Kidney epithelial cell (primary cell): Measurements from ENCODE around the gene IQSEC1. TPM values are rescaled to one million over a fixed set of nuclear protein-coding genes. Genes with fewer than 3 reads are reported as not detected.

ENCODE experiments used
- DNase-seq: peaks from one replicate; pipeline ENCODE4 v3.0.0-alpha.2; 2010; ENCODE audit warnings: low read depth
- H3K27me3 ChIP-seq: 2 replicates; pipeline ENCODE4 v1.6.0; 2011; ENCODE audit warnings: low read length; ENCODE audit not compliant: control insufficient read depth, insufficient read depth
- H3K36me3 ChIP-seq: 2 replicates; pipeline ENCODE4 v1.5.1; 2011; ENCODE audit warnings: low read length; ENCODE audit not compliant: control insufficient read depth, insufficient read depth
- H3K4me3 ChIP-seq: 2 replicates; pipeline ENCODE4 v1.5.1; 2011; ENCODE audit warnings: low read depth, mild to moderate bottlenecking, control low read depth, low read length
- total RNA-seq: library from RNA; depleted of rRNA; stranded (reverse); fragments of >200 nt; gene quantifications from 2 replicates; pipeline ENCODE4 v1.2.3, GENCODE V29; 2015
- TF ChIP-seq, protein P1 (sequence below): IDR thresholded peaks from 2 replicates; pipeline ENCODE4 v1.5.1; 2011; ENCODE audit warnings: mild to moderate bottlenecking, moderate library complexity, low read length, control low read depth, inconsistent platforms; ENCODE audit not compliant: insufficient read depth, poor library complexity, severe bottlenecking

IQSEC1 gene
- total RNA-seq, 1 donor from 2014 or later, result 14.9 TPM

- Histone ChIP-seq H3K4me3 (no peak overlapping the region), H3K36me3 (no peaks in the 10 kb centered on the region), H3K27me3 (no peaks in the 10 kb centered on the region)
- TF ChIP-seq, protein P1, sequence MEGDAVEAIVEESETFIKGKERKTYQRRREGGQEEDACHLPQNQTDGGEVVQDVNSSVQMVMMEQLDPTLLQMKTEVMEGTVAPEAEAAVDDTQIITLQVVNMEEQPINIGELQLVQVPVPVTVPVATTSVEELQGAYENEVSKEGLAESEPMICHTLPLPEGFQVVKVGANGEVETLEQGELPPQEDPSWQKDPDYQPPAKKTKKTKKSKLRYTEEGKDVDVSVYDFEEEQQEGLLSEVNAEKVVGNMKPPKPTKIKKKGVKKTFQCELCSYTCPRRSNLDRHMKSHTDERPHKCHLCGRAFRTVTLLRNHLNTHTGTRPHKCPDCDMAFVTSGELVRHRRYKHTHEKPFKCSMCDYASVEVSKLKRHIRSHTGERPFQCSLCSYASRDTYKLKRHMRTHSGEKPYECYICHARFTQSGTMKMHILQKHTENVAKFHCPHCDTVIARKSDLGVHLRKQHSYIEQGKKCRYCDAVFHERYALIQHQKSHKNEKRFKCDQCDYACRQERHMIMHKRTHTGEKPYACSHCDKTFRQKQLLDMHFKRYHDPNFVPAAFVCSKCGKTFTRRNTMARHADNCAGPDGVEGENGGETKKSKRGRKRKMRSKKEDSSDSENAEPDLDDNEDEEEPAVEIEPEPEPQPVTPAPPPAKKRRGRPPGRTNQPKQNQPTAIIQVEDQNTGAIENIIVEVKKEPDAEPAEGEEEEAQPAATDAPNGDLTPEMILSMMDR, result no peak
- DNase-seq, result no peak
Measured at GRCh38 chr3:13013994-13014754, 59.1 kb downstream of the IQSEC1 start.

DNA sequence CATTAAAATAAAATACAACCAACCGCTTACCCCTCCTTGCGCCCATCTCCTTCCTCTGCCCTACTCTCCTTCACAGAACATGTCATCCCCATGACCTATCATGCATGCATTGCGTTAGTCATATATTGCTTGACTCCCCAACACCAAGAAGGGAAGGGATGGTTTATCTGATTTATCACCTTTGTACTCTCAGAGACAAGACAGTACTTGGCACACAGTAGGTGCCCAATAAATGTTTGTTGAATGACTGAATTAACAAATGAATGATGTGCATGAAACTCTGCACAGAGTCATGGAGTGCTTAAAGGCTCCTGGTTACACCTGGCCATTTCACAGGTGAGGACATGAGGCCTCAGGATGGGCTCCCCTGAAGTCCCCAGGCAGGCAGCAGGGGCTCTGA, 59.7 kb downstream of the IQSEC1 start:
- Histone ChIP-seq H3K27me3 (no peaks in the 10 kb centered on the region), H3K4me3 (no peak overlapping the region), H3K36me3 (no peaks in the 10 kb centered on the region)
- no peak for DNase-seq
- TF ChIP-seq, protein P1, result no peak

DNA sequence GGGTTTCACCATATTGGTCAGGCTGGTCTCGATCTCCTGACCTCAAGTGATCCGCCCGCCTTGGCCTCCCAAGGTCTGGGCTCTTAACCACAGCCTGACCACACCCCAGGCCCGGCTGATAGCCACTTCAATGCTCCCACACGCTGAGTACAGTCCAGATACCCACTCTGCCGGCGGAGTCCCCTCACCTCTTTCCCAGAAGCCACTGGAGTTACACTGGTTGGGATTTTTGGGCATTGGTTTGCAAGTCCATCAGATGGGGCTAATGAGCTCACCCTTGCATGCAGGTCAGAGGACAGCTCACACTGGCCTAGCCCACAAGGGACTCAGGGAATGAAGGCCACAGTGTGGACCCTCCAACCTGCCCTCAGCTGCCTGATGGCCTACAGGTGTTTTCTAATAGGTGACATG, 60.1 kb downstream of the IQSEC1 start:
- H3K36me3 ChIP-seq, result no peaks in the 10 kb centered on the region
- TF ChIP-seq, protein P1, result no peak
- DNase-seq, result no peak
- no peaks in the 10 kb centered on the region for H3K27me3 ChIP-seq
- no peak overlapping the region for H3K4me3 ChIP-seq

DNA sequence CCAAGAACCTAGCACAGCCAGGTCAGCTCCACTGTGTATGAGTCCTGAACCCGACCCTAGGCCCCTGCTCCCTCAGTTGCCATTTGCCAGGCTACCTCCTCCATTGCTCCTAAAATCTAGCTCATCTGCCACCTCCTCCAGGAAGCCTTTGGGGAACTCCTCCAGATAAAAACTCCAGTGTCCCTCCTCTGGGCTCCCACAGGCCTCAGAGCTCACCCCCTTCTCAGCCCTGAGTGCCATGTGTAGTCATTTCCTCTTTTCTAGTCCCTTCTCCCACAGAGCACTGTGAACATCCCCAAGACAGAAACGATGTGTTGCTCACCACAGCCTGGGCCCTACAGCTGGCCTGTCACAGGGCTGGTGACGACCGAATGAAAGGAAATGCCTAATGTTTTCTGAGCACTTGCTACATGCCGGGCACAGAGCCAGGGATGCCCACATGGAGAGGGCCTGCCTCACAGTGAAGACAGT, 61.0 kb downstream of the IQSEC1 start:
- no peaks in the 10 kb centered on the region for H3K36me3 ChIP-seq
- H3K4me3 ChIP-seq, result no peak overlapping the region
- DNase-seq, result no peak
- TF ChIP-seq, protein P1, result no peak
- H3K27me3 ChIP-seq, result no peaks in the 10 kb centered on the region

GRCh38 chr3:13011573-13012220, 61.5 kb downstream of the IQSEC1 start:
- Histone ChIP-seq H3K4me3 (no peak overlapping the region), H3K27me3 (no peaks in the 10 kb centered on the region), H3K36me3 (no peaks in the 10 kb centered on the region)
- DNase-seq, result no peak
- TF ChIP-seq, protein P1, result no peak
